ENCODE measurements around the gene ST6GALNAC6. TPM values are rescaled to one million over a fixed set of nuclear protein-coding genes. Genes with fewer than 3 reads are reported as not detected.

The ST6GALNAC6 gene, protein sequence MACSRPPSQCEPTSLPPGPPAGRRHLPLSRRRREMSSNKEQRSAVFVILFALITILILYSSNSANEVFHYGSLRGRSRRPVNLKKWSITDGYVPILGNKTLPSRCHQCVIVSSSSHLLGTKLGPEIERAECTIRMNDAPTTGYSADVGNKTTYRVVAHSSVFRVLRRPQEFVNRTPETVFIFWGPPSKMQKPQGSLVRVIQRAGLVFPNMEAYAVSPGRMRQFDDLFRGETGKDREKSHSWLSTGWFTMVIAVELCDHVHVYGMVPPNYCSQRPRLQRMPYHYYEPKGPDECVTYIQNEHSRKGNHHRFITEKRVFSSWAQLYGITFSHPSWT
- total RNA-seq = 45.6 and 55.6 TPM in 2 replicates

DNA sequence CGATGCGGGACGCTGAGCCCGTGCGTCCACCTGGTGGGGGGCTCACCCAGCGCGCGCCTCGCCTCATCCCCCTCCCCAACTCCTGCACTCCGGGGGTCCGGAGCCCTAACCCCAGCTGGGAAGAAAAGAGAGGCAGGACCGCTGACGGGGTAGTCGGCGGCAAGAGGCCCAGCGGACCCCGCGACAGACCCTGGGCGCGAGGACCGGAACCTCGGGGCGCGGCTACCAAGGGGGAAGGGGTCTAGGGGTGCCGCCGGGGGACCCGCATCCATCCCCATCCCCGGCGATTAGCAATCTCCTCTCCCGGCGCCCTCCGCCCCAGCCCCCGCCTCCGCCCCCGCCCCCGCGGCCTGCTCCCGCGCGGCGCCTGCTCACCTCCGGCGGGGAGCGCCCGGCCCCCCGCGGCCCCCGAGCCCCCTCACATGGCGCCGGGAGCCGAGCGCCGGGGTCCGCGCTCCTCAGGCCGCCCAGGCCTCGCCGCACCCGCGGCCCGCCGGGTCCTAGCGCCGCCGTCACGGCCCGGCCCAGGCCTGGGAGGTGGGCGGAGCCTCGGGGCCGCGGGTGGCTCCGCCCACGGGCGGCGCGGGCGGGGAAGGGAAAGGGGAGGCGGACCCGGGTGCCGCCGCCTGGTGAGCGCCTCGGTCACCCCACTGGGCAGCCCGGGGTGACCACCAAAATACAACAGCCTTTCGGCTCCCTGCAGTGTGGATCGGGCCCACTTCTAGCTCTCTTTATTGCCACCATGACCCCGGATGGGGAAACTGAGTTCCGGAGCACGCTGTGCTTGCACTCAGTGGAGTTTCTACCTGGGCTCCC is at the start of gene ST6GALNAC6:
Gene ST6GALNAC6, minus strand, starts transcription at position 476 of the 816 bp plus-strand sequence. CDS start 1,622 bp downstream, outside the sequence.

DNA sequence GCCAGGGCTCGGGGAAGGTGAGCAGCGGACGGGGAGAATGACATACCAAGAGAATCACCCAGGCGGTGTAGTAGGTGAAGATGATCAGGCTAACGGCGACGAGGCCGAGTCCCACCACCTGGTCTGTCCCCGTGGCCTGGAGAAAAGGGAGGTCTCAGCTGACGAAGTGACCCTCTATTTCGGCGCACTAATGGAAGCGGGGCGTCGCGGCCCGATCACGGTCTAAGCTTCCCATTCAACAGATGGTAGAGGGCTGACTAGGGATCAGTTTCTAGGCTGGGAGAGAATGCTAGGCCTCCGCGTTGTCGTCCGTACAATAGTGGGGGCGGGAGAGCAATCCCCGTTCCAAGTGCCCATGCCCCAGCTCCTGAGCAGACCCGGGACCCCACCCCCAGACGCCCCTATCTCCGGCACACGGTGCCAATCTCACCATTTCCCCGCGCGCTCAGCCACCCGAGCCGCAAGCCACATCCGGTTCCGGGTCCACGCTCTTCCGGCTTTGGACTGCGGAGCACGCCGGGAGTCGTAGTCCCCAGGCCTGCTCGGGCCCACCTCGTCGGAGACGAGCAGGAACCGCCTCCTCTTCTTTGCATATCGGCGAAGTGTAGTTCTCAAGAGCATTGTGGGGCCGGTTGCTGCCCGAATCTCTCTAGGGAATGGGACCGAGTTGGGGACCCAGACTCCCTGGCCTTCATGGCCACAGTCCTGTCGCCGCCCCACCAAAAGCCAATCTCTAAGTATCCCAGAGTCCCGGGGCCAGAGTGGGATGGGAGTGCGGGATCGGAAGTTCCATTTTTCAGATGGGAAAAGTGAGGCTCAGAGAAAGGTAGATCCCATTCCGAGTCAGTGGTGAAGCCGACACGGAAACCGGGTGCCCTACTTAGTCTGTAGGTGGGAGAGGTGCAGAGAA is 38.2 kb upstream of the ST6GALNAC6 start, which contains the start of gene DPM2:
Gene DPM2, minus strand, starts transcription at position 467 of the 910 bp plus-strand sequence. Its CDS starts 34 bp downstream, at position 433.

DNA sequence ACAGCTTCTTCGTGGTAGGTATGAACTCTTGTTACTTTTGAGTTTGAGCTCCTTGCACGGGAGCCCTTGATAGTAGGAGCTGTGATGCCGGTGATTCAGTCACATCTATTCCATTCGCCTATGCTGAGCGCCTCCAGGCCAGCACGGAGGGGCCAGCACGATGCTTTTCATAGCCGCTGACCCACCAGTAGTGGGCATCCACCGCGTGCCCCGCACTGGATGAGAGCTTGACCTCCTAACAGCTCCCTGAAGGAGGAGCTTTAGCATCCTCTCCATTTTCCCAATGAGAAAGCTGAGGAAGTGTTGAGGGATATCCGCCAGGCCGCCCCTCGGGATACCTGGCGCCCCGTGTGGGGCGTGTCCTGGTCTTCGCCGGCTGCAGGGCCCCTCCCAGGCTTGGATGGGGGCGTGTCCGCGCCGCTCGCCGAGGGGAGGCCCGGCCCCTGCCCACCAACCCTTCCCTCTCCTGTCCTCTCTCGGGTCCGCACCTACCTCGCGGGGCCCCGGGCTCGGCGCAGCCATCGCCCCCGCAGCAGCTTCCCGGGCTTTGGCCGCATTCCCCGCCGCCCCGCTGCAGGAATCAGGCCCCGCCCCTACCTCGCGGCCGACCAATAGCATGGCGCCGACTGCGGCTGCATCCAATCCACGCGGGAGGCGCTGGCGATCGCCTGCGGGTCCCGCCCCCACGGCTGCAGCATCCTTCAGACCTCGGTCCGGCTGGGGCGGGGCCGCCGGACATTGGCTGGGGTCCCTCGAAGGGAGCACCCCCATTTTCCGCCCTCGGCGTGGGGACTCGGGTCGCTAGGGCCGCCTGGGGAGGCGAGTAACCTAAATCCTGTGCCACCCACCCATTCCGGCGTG is 31.1 kb upstream of the ST6GALNAC6 start, which contains the start of gene PIP5KL1:
Gene PIP5KL1, minus strand, starts transcription at position 547 of the 861 bp plus-strand sequence. Its CDS starts 25 bp downstream, at position 522.

DNA sequence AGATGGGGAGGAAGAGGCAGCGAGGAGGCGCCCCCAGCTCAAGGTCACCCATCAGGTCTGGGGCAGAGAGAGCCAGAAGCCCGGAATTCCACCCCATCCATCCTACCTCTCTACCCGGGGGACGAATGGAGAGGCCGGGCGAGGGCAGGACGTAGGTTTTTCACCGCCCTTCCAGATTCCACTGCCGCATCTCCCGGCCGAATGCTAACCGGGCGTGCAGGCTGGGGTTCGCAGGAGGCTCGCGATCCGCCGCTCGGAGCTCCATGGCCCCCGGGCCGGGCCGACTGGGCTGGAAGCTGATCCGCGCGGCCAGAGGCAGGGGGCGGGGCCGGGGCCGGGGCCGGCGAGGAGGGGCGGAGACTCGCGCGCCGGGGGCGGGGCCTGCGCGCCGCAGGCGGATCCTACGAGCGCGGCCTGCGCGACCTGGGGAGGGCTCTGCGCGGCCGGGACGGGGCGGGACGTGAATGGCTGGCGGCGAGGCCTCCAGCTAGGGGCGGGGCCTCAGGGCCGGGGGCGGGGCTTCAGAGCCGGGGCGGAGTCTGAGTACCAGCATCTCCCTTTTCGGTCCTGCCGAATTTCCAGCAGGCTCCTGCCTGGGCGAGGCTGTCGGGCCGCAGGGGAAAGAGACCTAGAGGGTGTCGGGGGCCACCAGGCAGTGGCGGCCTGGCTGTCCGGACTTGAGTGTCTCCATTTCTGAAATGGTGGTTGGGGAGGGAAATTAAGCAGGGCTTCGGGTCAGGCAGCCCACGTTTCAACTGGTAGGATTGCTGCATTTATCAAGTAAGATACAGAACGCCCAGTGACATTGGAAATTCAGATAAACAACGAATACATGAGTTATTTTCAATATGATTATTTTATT is 17.5 kb upstream of the ST6GALNAC6 start, which contains the start of gene ST6GALNAC4:
Gene ST6GALNAC4, minus strand, starts transcription at position 322 of the 862 bp plus-strand sequence. CDS start 622 bp downstream, outside the sequence.

DNA sequence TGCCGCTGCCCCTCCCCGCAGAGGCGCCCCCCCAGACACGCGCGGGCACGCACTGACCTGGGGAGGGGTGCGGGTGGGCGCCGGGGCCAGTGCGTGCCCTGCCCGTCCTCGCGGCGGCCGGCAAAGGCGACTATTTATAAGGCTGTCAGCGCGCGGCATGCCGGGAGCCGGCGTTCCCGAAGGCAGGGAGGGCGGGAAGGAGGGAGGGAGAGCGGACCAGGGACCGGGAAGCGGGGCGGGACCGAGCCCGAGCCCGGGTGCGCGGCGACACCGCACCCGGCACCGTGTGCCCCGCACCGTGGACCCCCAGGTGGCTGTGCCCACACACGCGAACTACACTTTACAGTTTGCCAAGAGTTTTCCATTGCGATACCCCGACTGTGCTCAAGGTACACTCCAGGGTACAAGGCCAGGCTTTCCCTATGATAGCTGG is 21.8 kb downstream of the ST6GALNAC6 start, which contains the start of gene AK1:
Gene AK1, minus strand, starts transcription at position 110 of the 433 bp plus-strand sequence. CDS start 3,058 bp downstream, outside the sequence.

DNA sequence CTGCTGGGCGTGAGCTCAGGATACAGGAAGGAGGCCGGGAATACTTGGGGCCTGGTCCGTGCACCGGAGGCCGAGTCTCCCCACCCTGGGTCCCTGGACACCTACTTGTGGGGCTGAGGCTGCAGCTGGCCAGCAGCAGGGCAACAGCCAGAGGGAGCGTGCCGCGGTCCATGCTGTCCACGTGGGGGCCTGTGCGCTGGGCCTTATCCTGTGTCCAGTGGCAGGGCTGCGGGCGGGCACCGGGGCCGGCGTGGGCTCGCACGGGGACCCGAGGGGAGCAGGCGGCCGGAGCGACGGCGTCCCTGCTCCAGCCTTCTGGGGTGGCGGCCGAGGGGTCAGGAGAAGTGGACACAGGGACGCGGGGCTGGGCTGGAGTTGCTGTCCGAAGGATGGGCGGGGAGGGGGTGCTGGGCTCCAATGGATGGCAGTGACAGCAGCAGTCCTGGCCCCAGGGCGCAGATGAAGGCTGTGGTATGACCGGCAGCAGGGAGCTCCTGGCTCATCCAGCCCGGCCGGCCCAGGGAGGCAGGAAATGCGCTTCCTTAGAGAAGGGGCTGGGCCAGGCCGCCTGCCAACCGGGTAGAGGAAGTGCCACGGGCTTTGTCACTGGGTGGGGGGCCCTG is 45.1 kb downstream of the ST6GALNAC6 start, which contains the start of gene ENG:
Gene ENG, minus strand, starts transcription at position 475 of the 623 bp plus-strand sequence. Its CDS starts 303 bp downstream, at position 172.

Other genes starting within 250 kb of the ST6GALNAC6 start
- gene CFAP157, start 192.6 kb downstream of the ST6GALNAC6 start, total RNA-seq = not detected in 2 replicates
- 10.7 and 17.3 TPM in 2 replicates for gene PTRH1, start 183.9 kb downstream of the ST6GALNAC6 start, total RNA-seq
- 0.07 TPM in 1 of 2 replicates, not detected in the other for gene TTC16, start 183.5 kb downstream of the ST6GALNAC6 start, total RNA-seq
- 3.5 and 3.8 TPM in 2 replicates for gene TOR2A, start 164.3 kb downstream of the ST6GALNAC6 start, total RNA-seq
- 0.10 and 2.2 TPM in 2 replicates for gene SH2D3C, start 120.9 kb downstream of the ST6GALNAC6 start, total RNA-seq
- gene CDK9, start 113.6 kb downstream of the ST6GALNAC6 start, total RNA-seq = 43.9 and 45.2 TPM in 2 replicates
- 59.7 and 99.0 TPM in 2 replicates for gene FPGS, start 96.7 kb downstream of the ST6GALNAC6 start, total RNA-seq
- gene ENG, start 44.9 kb downstream of the ST6GALNAC6 start, total RNA-seq = 95.5 and 100 TPM in 2 replicates
- gene AK1, start 21.9 kb downstream of the ST6GALNAC6 start, total RNA-seq = 54.9 and 66.2 TPM in 2 replicates
- 38.9 and 43.3 TPM in 2 replicates for gene ST6GALNAC4, start 17.4 kb upstream of the ST6GALNAC6 start, total RNA-seq
- 1.4 and 3.4 TPM in 2 replicates for gene PIP5KL1, start 31.2 kb upstream of the ST6GALNAC6 start, total RNA-seq
- 11.1 and 12.9 TPM in 2 replicates for gene DPM2, start 38.3 kb upstream of the ST6GALNAC6 start, total RNA-seq
- gene EEIG1, start 81.4 kb upstream of the ST6GALNAC6 start, total RNA-seq = 24.6 and 44.9 TPM in 2 replicates
- 9.0 and 11.6 TPM in 2 replicates for gene NAIF1, start 167.7 kb upstream of the ST6GALNAC6 start, total RNA-seq
- gene SLC25A25, start 168.6 kb upstream of the ST6GALNAC6 start, total RNA-seq = 16.6 and 17.3 TPM in 2 replicates
- 75.7 and 110 TPM in 2 replicates for gene PTGES2, start 228.1 kb upstream of the ST6GALNAC6 start, total RNA-seq
- not detected in 2 replicates for gene LCN2, start 249.8 kb upstream of the ST6GALNAC6 start, total RNA-seq

Measured in smooth muscle cell of the pulmonary artery (primary cell).